SU-DHL-6 (cell line): ENCODE results near the gene ADAMTS17.

Source experiments
- H2AFZ ChIP-seq: fragments of 200-600 bp; sonication (generic); 2 replicates; pipeline ENCODE4 v1.6.1; 2014; ENCODE audit warnings: low read depth, mild to moderate bottlenecking, moderate library complexity, mixed read lengths, antibody characterized with exemption, low read length; ENCODE audit not compliant: severe bottlenecking
- H3F3A ChIP-seq: fragments of 200-600 bp; shearing (Covaris generic); 2 replicates; pipeline ENCODE4 v1.6.0; 2016; ENCODE audit warnings: antibody characterized with exemption, mild to moderate bottlenecking; ENCODE audit not compliant: insufficient read depth
- H3K27ac ChIP-seq: fragments of 200-600 bp; sonication (generic); 2 replicates; pipeline ENCODE4 v1.5.1; 2016; ENCODE audit warnings: low read depth, mild to moderate bottlenecking, low read length, moderate library complexity, mixed read lengths
- H3K27me3 ChIP-seq: fragments of 200-600 bp; sonication (generic), shearing (Covaris generic); 2 replicates; pipeline ENCODE4 v1.6.0; 2014; ENCODE audit warnings: mild to moderate bottlenecking, low read length
- H3K36me3 ChIP-seq: fragments of 200-600 bp; sonication (generic); 2 replicates; pipeline ENCODE4 v1.6.1; 2014; ENCODE audit warnings: mild to moderate bottlenecking, low read length, mixed read lengths
- H3K4me2 ChIP-seq: fragments of 300-600, 200-600 bp; shearing (Covaris generic), sonication (generic); 2 replicates; pipeline ENCODE4 v1.6.0; 2014; ENCODE audit warnings: low read length, low read depth, mild to moderate bottlenecking; ENCODE audit not compliant: poor library complexity, severe bottlenecking
- H3K4me3 ChIP-seq: fragments of 200-600 bp; sonication (generic); 2 replicates; pipeline ENCODE4 v1.5.1; 2014; ENCODE audit warnings: antibody characterized with exemption, low read length, mild to moderate bottlenecking, mixed read lengths; ENCODE audit not compliant: insufficient read depth, poor library complexity, severe bottlenecking
- H3K79me2 ChIP-seq: fragments of 200-600 bp; sonication (generic); 2 replicates; pipeline ENCODE4 v1.6.1; 2014; ENCODE audit warnings: mild to moderate bottlenecking, low read length, moderate library complexity; ENCODE audit not compliant: insufficient read depth
- H3K9ac ChIP-seq: fragments of 200-600 bp; sonication (generic); 2 replicates; pipeline ENCODE4 v1.7.0; 2014; ENCODE audit warnings: mild to moderate bottlenecking, low read length
- H3K9me2 ChIP-seq: fragments of 200-600 bp; sonication (generic); replicated peaks from 2 replicates; pipeline ENCODE4 v1.6.1; 2014; ENCODE audit warnings: low read length; ENCODE audit not compliant: insufficient read depth
- H3K9me3 ChIP-seq: fragments of 200-600 bp; sonication (generic); 2 replicates; pipeline ENCODE4 v1.6.1; 2014; ENCODE audit warnings: low read length, mixed read lengths; ENCODE audit not compliant: insufficient read depth
- H4K20me1 ChIP-seq: fragments of 200-600 bp; sonication (generic); 2 replicates; pipeline ENCODE4 v1.6.1; 2014; ENCODE audit warnings: low read depth, mild to moderate bottlenecking, antibody characterized with exemption, low read length, moderate library complexity, mixed read lengths
- CTCF ChIP-seq: fragments of 200-600 bp; sonication (generic); IDR thresholded peaks from one replicate; pipeline ENCODE4 v1.5.1; 2017; ENCODE audit warnings: antibody characterized with exemption, mild to moderate bottlenecking, low read length, moderate library complexity; ENCODE audit not compliant: insufficient read depth, poor library complexity, severe bottlenecking
- EZH2phosphoT487 ChIP-seq: fragments of 200-600 bp; sonication (generic), shearing (Covaris generic); conservative IDR thresholded peaks from 2 replicates; pipeline ENCODE4 v1.6.1; 2018; ENCODE audit warnings: mild to moderate bottlenecking, antibody characterized with exemption, low read length, moderate library complexity, mixed read lengths

Gene ADAMTS17

GRCh38 chr15:100187677-100188076, 154.1 kb downstream of the ADAMTS17 start:
- Histone ChIP-seq H4K20me1 (no peaks in the 10 kb centered on the region), H3K27me3 (no peaks in the 10 kb centered on the region), H3K4me2 (no peak overlapping the region), H2AFZ (no peak overlapping the region), H3K27ac (no peak overlapping the region), H3K36me3 (no peaks in the 10 kb centered on the region), H3K9me3 (no peaks in the 10 kb centered on the region), H3K9ac (no peak overlapping the region), H3F3A (no peaks in the 10 kb centered on the region), H3K4me3 (no peak overlapping the region), H3K9me2 (no peaks in the 10 kb centered on the region), H3K79me2 (no peaks in the 10 kb centered on the region)
- no peak for TF ChIP-seq EZH2phosphoT487
- no peak for TF ChIP-seq CTCF

GRCh38 chr15:100186960-100187359, 154.8 kb downstream of the ADAMTS17 start:
- Histone ChIP-seq H3K9ac (no peak overlapping the region), H3K36me3 (no peaks in the 10 kb centered on the region), H4K20me1 (no peaks in the 10 kb centered on the region), H3K4me2 (no peak overlapping the region), H2AFZ (no peak overlapping the region), H3K9me2 (no peaks in the 10 kb centered on the region), H3F3A (no peaks in the 10 kb centered on the region), H3K27ac (no peak overlapping the region), H3K27me3 (no peaks in the 10 kb centered on the region), H3K9me3 (no peaks in the 10 kb centered on the region), H3K79me2 (no peaks in the 10 kb centered on the region), H3K4me3 (no peak overlapping the region)
- no peak for TF ChIP-seq EZH2phosphoT487
- TF ChIP-seq CTCF, result no peak

- Histone ChIP-seq H3K9ac (no peak overlapping the region), H3K4me3 (no peak overlapping the region), H3K9me3 (no peaks in the 10 kb centered on the region), H3K9me2 (no peaks in the 10 kb centered on the region), H3K27ac (no peak overlapping the region), H2AFZ (no peak overlapping the region), H3F3A (no peaks in the 10 kb centered on the region), H3K27me3 (no peaks in the 10 kb centered on the region), H4K20me1 (no peaks in the 10 kb centered on the region), H3K36me3 (no peaks in the 10 kb centered on the region), H3K4me2 (no peak overlapping the region), H3K79me2 (no peaks in the 10 kb centered on the region)
- TF ChIP-seq EZH2phosphoT487 (no peak), CTCF (no peak)
These were observed 155.4 kb downstream of the ADAMTS17 start for GRCh38 chr15:100186366-100186765.
